Neural cell (in vitro differentiated cells): ENCODE data around the gene ITPA. TPM values are rescaled to one million over a fixed set of nuclear protein-coding genes. Genes with fewer than 3 reads are reported as not detected.

Experiments used
- H2AFZ ChIP-seq: fragments of 200-600, 300-800 bp; sonication (generic), shearing (Covaris generic); 2 replicates; pipeline ENCODE4 v1.6.0; 2014; ENCODE audit warnings: low read depth, mild to moderate bottlenecking, antibody characterized with exemption, low read length, moderate library complexity
- H3F3A ChIP-seq: fragments of 200-600 bp; shearing (Covaris generic); 2 replicates; pipeline ENCODE4 v1.6.1; 2016; ENCODE audit warnings: mild to moderate bottlenecking, moderate library complexity, mixed read lengths, antibody characterized with exemption, low read length; ENCODE audit not compliant: insufficient read depth, poor library complexity, severe bottlenecking
- H3K27ac ChIP-seq: fragments of 200-600, 300-800 bp; sonication (generic), shearing (Covaris generic); 2 replicates; pipeline ENCODE4 v1.5.1; 2014; ENCODE audit warnings: mild to moderate bottlenecking, low read length, moderate library complexity
- H3K27me3 ChIP-seq: fragments of 300-800, 200-600 bp; sonication (generic), shearing (Covaris generic); 2 replicates; pipeline ENCODE4 v1.6.0; 2014; ENCODE audit warnings: mild to moderate bottlenecking, low read depth, low read length, moderate library complexity; ENCODE audit not compliant: insufficient read depth
- H3K36me3 ChIP-seq: fragments of 300-800, 200-600 bp; sonication (generic), shearing (Covaris generic); 2 replicates; pipeline ENCODE4 v1.5.1; 2014; ENCODE audit warnings: mild to moderate bottlenecking, antibody characterized with exemption, low read length, moderate library complexity; ENCODE audit not compliant: insufficient read depth
- H3K4me2 ChIP-seq: fragments of 300-800, 200-600 bp; sonication (generic), shearing (Covaris generic); 2 replicates; pipeline ENCODE4 v1.6.0; 2014; ENCODE audit warnings: mild to moderate bottlenecking, low read length
- H3K4me3 ChIP-seq: fragments of 300-800, 200-600 bp; sonication (generic), shearing (Covaris generic); 2 replicates; pipeline ENCODE4 v1.5.1; 2014; ENCODE audit warnings: mild to moderate bottlenecking, low read length, moderate library complexity
- H3K79me2 ChIP-seq: fragments of 200-600 bp; shearing (Covaris generic); replicated peaks from 2 replicates; pipeline ENCODE4 v1.6.0; 2014; ENCODE audit warnings: mild to moderate bottlenecking, low read length, moderate library complexity; ENCODE audit not compliant: insufficient read depth
- H3K9ac ChIP-seq: fragments of 300-800, 200-600 bp; sonication (generic), shearing (Covaris generic); 2 replicates; pipeline ENCODE4 v1.6.1; 2016; ENCODE audit warnings: mild to moderate bottlenecking, low read length, mixed read lengths
- H3K9me2 ChIP-seq: fragments of 200-600 bp; shearing (Covaris generic); 2 replicates; pipeline ENCODE4 v1.6.1; 2016; ENCODE audit warnings: mild to moderate bottlenecking, low read length, mixed read lengths; ENCODE audit not compliant: insufficient read depth
- H3K9me3 ChIP-seq: fragments of 200-600, 300-800 bp; sonication (generic), shearing (Covaris generic); 2 replicates; pipeline ENCODE4 v1.6.1; 2016; ENCODE audit warnings: mild to moderate bottlenecking, mixed run types, low read length, moderate library complexity, mixed read lengths
- H4K20me1 ChIP-seq: fragments of 200-600 bp; shearing (Covaris generic); 2 replicates; pipeline ENCODE4 v1.6.1; 2016; ENCODE audit warnings: mild to moderate bottlenecking, mixed run types; ENCODE audit not compliant: insufficient read depth
- CTCF ChIP-seq: fragments of 450-650 bp; IDR thresholded peaks from 2 replicates; pipeline ENCODE4 v1.5.1; 2014; ENCODE audit warnings: antibody characterized with exemption, mild to moderate bottlenecking, moderate library complexity; ENCODE audit not compliant: poor library complexity, severe bottlenecking
- EP300 ChIP-seq: fragments of 450-650 bp; conservative IDR thresholded peaks from 2 replicates; pipeline ENCODE4 v1.6.1; 2014; ENCODE audit warnings: antibody characterized with exemption, mild to moderate bottlenecking, moderate library complexity; ENCODE audit not compliant: poor library complexity, severe bottlenecking
- EZH2 ChIP-seq: fragments of 200-600, 300-800 bp; shearing (Covaris generic), sonication (generic); IDR thresholded peaks from 2 replicates; pipeline ENCODE4 v1.6.1; 2014; ENCODE audit warnings: antibody characterized with exemption, low read length, borderline replicate concordance, mild to moderate bottlenecking; ENCODE audit not compliant: insufficient read depth, poor library complexity, severe bottlenecking
- MXI1 ChIP-seq: fragments of 450-650 bp; conservative IDR thresholded peaks from 2 replicates; pipeline ENCODE4 v1.6.1; 2014; ENCODE audit warnings: antibody characterized with exemption, mild to moderate bottlenecking; ENCODE audit not compliant: poor library complexity, severe bottlenecking
- POLR2AphosphoS5 ChIP-seq: IDR thresholded peaks from 2 replicates; pipeline ENCODE4 v1.6.1; 2012
- RAD21 ChIP-seq: fragments of 450-650 bp; conservative IDR thresholded peaks from 2 replicates; pipeline ENCODE4 v1.6.1; 2014; ENCODE audit warnings: antibody characterized with exemption, mild to moderate bottlenecking, moderate library complexity
- SMC3 ChIP-seq: fragments of 450-650 bp; conservative IDR thresholded peaks from 2 replicates; pipeline ENCODE4 v1.6.1; 2014; ENCODE audit warnings: antibody characterized with exemption, mild to moderate bottlenecking, moderate library complexity; ENCODE audit not compliant: poor library complexity
- TAF1 ChIP-seq: IDR thresholded peaks from 2 replicates; pipeline ENCODE4 v1.6.1; 2012; ENCODE audit warnings: low read depth
- polyA plus RNA-seq: library from polyadenylated mRNA; depleted of rRNA; stranded (reverse); fragments of >200 nt; gene quantifications from 2 replicates; pipeline ENCODE4 v1.2.3, GENCODE V29; 2014
- TF ChIP-seq, protein P1 (sequence below): IDR thresholded peaks from 2 replicates; pipeline ENCODE4 v1.6.1; 2012; ENCODE audit warnings: borderline replicate concordance

The ITPA gene
- polyA plus RNA-seq, 1 donor from 2014 or later, result 87.1 TPM

- Histone ChIP-seq H3K9me2 (no peaks in the 10 kb centered on the region), H4K20me1 (no peaks in the 10 kb centered on the region), H3K79me2 (peaks cover 18% of the 10 kb centered on the region), H3K9me3 (no peaks in the 10 kb centered on the region), H3F3A (no peaks in the 10 kb centered on the region), H3K27me3 (no peaks in the 10 kb centered on the region), H3K36me3 (no peaks in the 10 kb centered on the region), H3K27ac (peak overlapping the region; percentile 89), H2AFZ (peak overlapping the region; percentile 98), H3K4me3 (peak overlapping the region; percentile 81), H3K4me2 (peak overlapping the region; percentile 95), H3K9ac (peak overlapping the region; percentile 86)
- TF ChIP-seq TAF1 (no peak), RAD21 (no peak), POLR2AphosphoS5 (no peak), EZH2 (no peak), SMC3 (no peak), EP300 (no peak), MXI1 (no peak), CTCF (no peak)
- TF ChIP-seq, protein P1, sequence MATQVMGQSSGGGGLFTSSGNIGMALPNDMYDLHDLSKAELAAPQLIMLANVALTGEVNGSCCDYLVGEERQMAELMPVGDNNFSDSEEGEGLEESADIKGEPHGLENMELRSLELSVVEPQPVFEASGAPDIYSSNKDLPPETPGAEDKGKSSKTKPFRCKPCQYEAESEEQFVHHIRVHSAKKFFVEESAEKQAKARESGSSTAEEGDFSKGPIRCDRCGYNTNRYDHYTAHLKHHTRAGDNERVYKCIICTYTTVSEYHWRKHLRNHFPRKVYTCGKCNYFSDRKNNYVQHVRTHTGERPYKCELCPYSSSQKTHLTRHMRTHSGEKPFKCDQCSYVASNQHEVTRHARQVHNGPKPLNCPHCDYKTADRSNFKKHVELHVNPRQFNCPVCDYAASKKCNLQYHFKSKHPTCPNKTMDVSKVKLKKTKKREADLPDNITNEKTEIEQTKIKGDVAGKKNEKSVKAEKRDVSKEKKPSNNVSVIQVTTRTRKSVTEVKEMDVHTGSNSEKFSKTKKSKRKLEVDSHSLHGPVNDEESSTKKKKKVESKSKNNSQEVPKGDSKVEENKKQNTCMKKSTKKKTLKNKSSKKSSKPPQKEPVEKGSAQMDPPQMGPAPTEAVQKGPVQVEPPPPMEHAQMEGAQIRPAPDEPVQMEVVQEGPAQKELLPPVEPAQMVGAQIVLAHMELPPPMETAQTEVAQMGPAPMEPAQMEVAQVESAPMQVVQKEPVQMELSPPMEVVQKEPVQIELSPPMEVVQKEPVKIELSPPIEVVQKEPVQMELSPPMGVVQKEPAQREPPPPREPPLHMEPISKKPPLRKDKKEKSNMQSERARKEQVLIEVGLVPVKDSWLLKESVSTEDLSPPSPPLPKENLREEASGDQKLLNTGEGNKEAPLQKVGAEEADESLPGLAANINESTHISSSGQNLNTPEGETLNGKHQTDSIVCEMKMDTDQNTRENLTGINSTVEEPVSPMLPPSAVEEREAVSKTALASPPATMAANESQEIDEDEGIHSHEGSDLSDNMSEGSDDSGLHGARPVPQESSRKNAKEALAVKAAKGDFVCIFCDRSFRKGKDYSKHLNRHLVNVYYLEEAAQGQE, result no peak
These were observed 5.8 kb upstream of the ITPA start for GRCh38 chr20:3203315-3204123.

DNA sequence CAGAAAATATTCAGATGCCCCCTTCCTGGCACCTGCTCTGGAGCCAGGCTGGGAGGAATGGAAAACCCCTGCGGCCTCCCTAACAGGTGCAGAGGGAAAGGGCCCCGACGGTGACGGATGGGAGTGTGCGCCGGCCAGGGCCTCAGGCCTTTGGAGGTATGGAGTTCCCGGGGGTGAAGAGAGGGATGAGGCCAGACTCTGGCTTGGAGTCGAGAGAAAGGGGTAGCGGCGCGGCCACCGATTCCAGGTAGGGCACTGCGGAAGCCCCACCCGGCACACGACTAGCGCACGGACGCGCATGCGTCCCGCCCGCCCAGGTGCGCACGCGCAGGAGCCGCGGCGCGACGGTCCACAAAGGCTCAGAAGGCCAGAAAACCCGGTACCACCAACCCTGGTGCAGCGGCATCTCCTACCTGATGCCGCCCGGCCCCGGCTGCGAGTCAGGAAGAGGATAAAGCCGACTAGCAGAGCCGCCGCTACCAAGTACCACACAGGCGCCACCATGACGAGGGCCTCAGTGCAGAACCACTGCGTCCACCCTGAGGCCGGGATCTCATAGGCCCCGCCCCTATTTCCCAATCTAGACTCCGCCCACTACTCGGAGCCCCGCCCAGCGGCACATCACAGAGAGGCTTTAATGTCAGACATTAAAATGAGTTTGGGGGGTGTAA lies 5.0 kb upstream of the ITPA start, which contains the start of gene DDRGK1:
Gene DDRGK1 (minus strand): TSS at position 559 of the 671 bp plus-strand sequence. CDS start 55 bp downstream, at position 504.
- Histone ChIP-seq H3K4me3 (peak within 1 kb of the TSS; percentile 81), H3K9ac (peak within 1 kb of the TSS; percentile 86), H3F3A (no peaks in the 10 kb centered on the region), H3K27me3 (no peaks in the 10 kb centered on the region), H3K36me3 (no peaks in the 10 kb centered on the region), H2AFZ (peak within 1 kb of the TSS; percentile 98), H3K4me2 (peak within 1 kb of the TSS; percentile 95), H4K20me1 (no peaks in the 10 kb centered on the region), H3K9me2 (no peaks in the 10 kb centered on the region), H3K79me2 (peaks cover 18% of the 10 kb centered on the region), H3K27ac (peak within 1 kb of the TSS; percentile 89), H3K9me3 (no peaks in the 10 kb centered on the region)
- TF ChIP-seq MXI1 (peak; percentile 80), EZH2 (no peak), CTCF (no peak), TAF1 (no peak), EP300 (peak; percentile 43), RAD21 (no peak), POLR2AphosphoS5 (peak; percentile 82), SMC3 (no peak)
- TF ChIP-seq, protein P1, result peak; percentile 79
